IMR-90 (cell line): ENCODE data around the gene NRIP3. TPM values are rescaled to one million over a fixed set of nuclear protein-coding genes. Genes with fewer than 3 reads are reported as not detected.

Source experiments
- ATAC-seq: fragments of 200-7000 bp; cut with Tn5 transposase; 2 replicates; pipeline ENCODE4 v1.9.1; 2020; ENCODE audit warnings: low read depth, mild to moderate bottlenecking, moderate library complexity
- BruUV-seq: library from RNA; stranded (reverse); fragments of 400-500 nt; replicated peaks from 2 replicates; lab custom pipeline; 2021; lab: Mats Ljungman, UMichigan
- CTCF ChIA-PET: fragments of 300-600 bp; formaldehyde crosslinking; extraction: SDS; loops from one replicate; lab custom pipeline; 2021; ENCODE audit warnings: antibody characterized with exemption; lab: Yijun Ruan, JAX
- POLR2A ChIA-PET: fragments of 300-600 bp; sonication (Branson Sonifier 250); formaldehyde crosslinking; loops from one replicate; lab custom pipeline; 2022; ENCODE audit warnings: antibody characterized with exemption; ENCODE audit not compliant: unreplicated experiment; lab: Charles Lee
- DNase-seq: peaks from one replicate; pipeline ENCODE4 v3.0.0; 2013
- H2AFZ ChIP-seq: replicated peaks from 2 replicates; pipeline ENCODE3; 2013; ENCODE audit warnings: low read length, mild to moderate bottlenecking; ENCODE audit not compliant: poor library complexity
- H2AK5ac ChIP-seq: 2 replicates; pipeline ENCODE4 v1.6.1; 2013; ENCODE audit warnings: low read depth, low read length, inconsistent platforms
- H2AK9ac ChIP-seq: replicated peaks from 2 replicates; pipeline ENCODE3; 2013; ENCODE audit warnings: mild to moderate bottlenecking, low read depth, low read length, moderate library complexity; ENCODE audit not compliant: poor library complexity
- H2BK120ac ChIP-seq: 2 replicates; pipeline ENCODE4 v1.6.1; 2013; ENCODE audit warnings: low read depth, low read length, inconsistent platforms
- H2BK15ac ChIP-seq: 3 replicates; pipeline ENCODE4 v1.6.1; 2013; ENCODE audit warnings: low read depth, low read length, inconsistent platforms
- H2BK20ac ChIP-seq: 2 replicates; pipeline ENCODE4 v1.6.1; 2013; ENCODE audit warnings: low read depth, mild to moderate bottlenecking, inconsistent platforms, low read length, moderate library complexity
- H2BK5ac ChIP-seq: 2 replicates; pipeline ENCODE4 v1.6.1; 2013; ENCODE audit warnings: mild to moderate bottlenecking, low read depth, low read length, inconsistent platforms; ENCODE audit not compliant: poor library complexity, severe bottlenecking
- H3K14ac ChIP-seq: replicated peaks from 2 replicates; pipeline ENCODE4 v1.6.1; 2013; ENCODE audit warnings: low read depth, low read length, inconsistent platforms
- H3K18ac ChIP-seq: 2 replicates; pipeline ENCODE4 v1.6.1; 2013; ENCODE audit warnings: low read depth, low read length, control low read depth
- H3K23ac ChIP-seq: 2 replicates; pipeline ENCODE4 v1.6.1; 2013; ENCODE audit warnings: low read depth, low read length, inconsistent platforms
- H3K27ac ChIP-seq: 2 replicates; pipeline ENCODE4 v1.5.1; 2013; ENCODE audit warnings: mild to moderate bottlenecking, control low read depth, low read length; ENCODE audit not compliant: insufficient read depth
- H3K27me3 ChIP-seq: 2 replicates; pipeline ENCODE4 v1.6.1; 2013; ENCODE audit warnings: low read length; ENCODE audit not compliant: control insufficient read depth, insufficient read depth
- H3K36me3 ChIP-seq: 2 replicates; pipeline ENCODE4 v1.6.1; 2013; ENCODE audit warnings: low read length, mixed read lengths; ENCODE audit not compliant: control insufficient read depth, insufficient read depth
- H3K4ac ChIP-seq: 2 replicates; pipeline ENCODE4 v1.6.1; 2013; ENCODE audit warnings: low read depth, low read length, inconsistent platforms
- H3K4me1 ChIP-seq: 2 replicates; pipeline ENCODE4 v1.6.1; 2013; ENCODE audit warnings: low read length, mixed read lengths; ENCODE audit not compliant: control insufficient read depth, insufficient read depth
- H3K4me2 ChIP-seq: 2 replicates; pipeline ENCODE4 v1.6.1; 2013; ENCODE audit warnings: low read depth, mild to moderate bottlenecking, control low read depth, low read length, moderate library complexity
- H3K4me3 ChIP-seq: 2 replicates; pipeline ENCODE4 v1.5.1; 2013; ENCODE audit warnings: low read depth, mild to moderate bottlenecking, control low read depth, low read length, moderate library complexity; ENCODE audit not compliant: insufficient read depth
- H3K56ac ChIP-seq: 2 replicates; pipeline ENCODE4 v1.6.1; 2013; ENCODE audit warnings: low read length, inconsistent platforms; ENCODE audit not compliant: insufficient read depth; ENCODE audit errors: extremely low read depth
- H3K79me1 ChIP-seq, 2 experiments: 2 replicates each; pipeline ENCODE4 v1.6.1; 2013; ENCODE audit warnings: low read length in 2 of 2, inconsistent platforms in 1 of 2, low read depth in 1 of 2
- H3K9ac ChIP-seq: 2 replicates; pipeline ENCODE4 v1.6.1; 2013; ENCODE audit warnings: low read depth, low read length, control low read depth
- H3K9me1 ChIP-seq: 2 replicates; pipeline ENCODE4 v1.6.1; 2013; ENCODE audit warnings: low read length, inconsistent platforms; ENCODE audit not compliant: insufficient read depth
- H3K9me3 ChIP-seq: 2 replicates; pipeline ENCODE4 v1.6.1; 2013; ENCODE audit warnings: low read length; ENCODE audit not compliant: control insufficient read depth, insufficient read depth
- H4K20me1 ChIP-seq: 2 replicates; pipeline ENCODE4 v1.6.1; 2013; ENCODE audit warnings: low read length, inconsistent platforms; ENCODE audit not compliant: insufficient read depth
- H4K5ac ChIP-seq: 2 replicates; pipeline ENCODE4 v1.6.1; 2013; ENCODE audit warnings: mild to moderate bottlenecking, low read depth, low read length, control low read depth
- H4K8ac ChIP-seq, 2 experiments: 2 replicates each; pipeline ENCODE4 v1.6.1; 2013; ENCODE audit warnings: low read depth in 2 of 2, low read length in 2 of 2, control low read depth in 1 of 2, inconsistent platforms in 1 of 2
- H4K91ac ChIP-seq: 2 replicates; pipeline ENCODE4 v1.6.1; 2013; ENCODE audit warnings: low read depth, low read length, inconsistent platforms; ENCODE audit not compliant: insufficient read depth
- BHLHE40 ChIP-seq: fragments of 150-350 bp; IDR thresholded peaks from 2 replicates; pipeline ENCODE4 v1.6.1; 2016; ENCODE audit warnings: mild to moderate bottlenecking, low read depth, low read length
- CEBPB ChIP-seq: IDR thresholded peaks from 2 replicates; pipeline ENCODE4 v1.6.1; 2012; ENCODE audit warnings: low read depth, low read length, improper control_type of control experiment
- FOS ChIP-seq: fragments of 150-350 bp; IDR thresholded peaks from 2 replicates; pipeline ENCODE4 v1.6.1; 2016; ENCODE audit warnings: low read depth, low read length
- MAFK ChIP-seq: IDR thresholded peaks from 2 replicates; pipeline ENCODE4 v1.6.1; 2012; ENCODE audit warnings: low read depth, low read length, improper control_type of control experiment
- MAZ ChIP-seq: IDR thresholded peaks from 2 replicates; pipeline ENCODE4 v1.6.1; 2012; ENCODE audit warnings: low read depth, mild to moderate bottlenecking, low read length, improper control_type of control experiment, moderate library complexity, borderline replicate concordance
- MXI1 ChIP-seq: IDR thresholded peaks from 2 replicates; pipeline ENCODE4 v1.6.1; 2012; ENCODE audit warnings: low read depth, mild to moderate bottlenecking, low read length, moderate library complexity, borderline replicate concordance
- NFE2L2 ChIP-seq: fragments of 150-350 bp; IDR thresholded peaks from 2 replicates; pipeline ENCODE4 v1.6.1; 2016; ENCODE audit warnings: low read depth, mild to moderate bottlenecking, low read length
- RAD21 ChIP-seq: IDR thresholded peaks from 2 replicates; pipeline ENCODE4 v1.6.1; 2012; ENCODE audit warnings: low read length, improper control_type of control experiment
- RFX5 ChIP-seq: IDR thresholded peaks from 2 replicates; pipeline ENCODE4 v1.8.0; 2012; ENCODE audit warnings: low read depth, mild to moderate bottlenecking, low read length, moderate library complexity
- SMC3 ChIP-seq: fragments of 150-350 bp; IDR thresholded peaks from 2 replicates; pipeline ENCODE4 v1.6.1; 2016; ENCODE audit warnings: low read depth, mild to moderate bottlenecking, antibody characterized with exemption, low read length, moderate library complexity
- WGBS, 2 experiments: methylation state at CpG; one replicate each; pipeline versions ENCODE4 v1.1.5 to v1.1.7; 2013; ENCODE audit warnings: missing lambda C conversion rate in 2 of 2; ENCODE audit not compliant: insufficient read length in 1 of 2; ENCODE audit errors: extremely low coverage in 2 of 2; 5-methylcytosine and 5-hydroxymethylcytosine counted together
- dilution Hi-C: fragments of 300-500 bp; cut with HindIII; formaldehyde crosslinking; loops from one replicate; pipeline ENCODE4 v1.14.3; 2018; ENCODE audit warnings: low sequenced_read_pairs; ENCODE audit not compliant: unreplicated experiment
- in situ Hi-C: fragments of 300-500 bp; cut with MboI; formaldehyde crosslinking; loops from 3 replicates; pipeline ENCODE4 v1.14.3; 2019; ENCODE audit warnings: low sequenced_read_pairs, inconsistent platforms, mixed read lengths
- intact Hi-C: fragments of 100-400 bp; cut with micrococcal nuclease; formaldehyde crosslinking; loops from 2 replicates; pipeline ENCODE4 v1.10.0; 2022
- polyA plus RNA-seq, 3 experiments: library from polyadenylated mRNA; depleted of rRNA; stranded (reverse); fragments of >200 nt; gene quantifications; 2 replicates each; pipeline ENCODE4 v1.2.3, GENCODE V29; 2012; ENCODE audit warnings: low replicate concordance in 1 of 3
- total RNA-seq: library from RNA; depleted of rRNA; stranded (reverse); fragments of >200 nt; gene quantifications from 2 replicates; pipeline ENCODE4 v1.2.3, GENCODE V29; 2012
- TF ChIP-seq, protein P1 (sequence below): fragments of 150-350 bp; IDR thresholded peaks from 2 replicates; pipeline ENCODE4 v1.6.1; 2017; ENCODE audit warnings: mild to moderate bottlenecking, antibody characterized with exemption, low read length, low read depth
- TF ChIP-seq, protein P2 (sequence below): conservative IDR thresholded peaks from 2 replicates; pipeline ENCODE4 v1.5.1; 2012; ENCODE audit warnings: mild to moderate bottlenecking, low read depth, low read length, improper control_type of control experiment
- TF ChIP-seq, protein P3 (sequence below): fragments of 150-350 bp; IDR thresholded peaks from 2 replicates; pipeline ENCODE4 v1.6.1; 2016; ENCODE audit warnings: low read depth, mild to moderate bottlenecking, low read length, moderate library complexity, borderline replicate concordance

The NRIP3 gene
- total and polyA plus RNA-seq, 2 of the 4 experiments (the other 2 are of a cell fraction): 11.5 to 43.6 TPM

DNA sequence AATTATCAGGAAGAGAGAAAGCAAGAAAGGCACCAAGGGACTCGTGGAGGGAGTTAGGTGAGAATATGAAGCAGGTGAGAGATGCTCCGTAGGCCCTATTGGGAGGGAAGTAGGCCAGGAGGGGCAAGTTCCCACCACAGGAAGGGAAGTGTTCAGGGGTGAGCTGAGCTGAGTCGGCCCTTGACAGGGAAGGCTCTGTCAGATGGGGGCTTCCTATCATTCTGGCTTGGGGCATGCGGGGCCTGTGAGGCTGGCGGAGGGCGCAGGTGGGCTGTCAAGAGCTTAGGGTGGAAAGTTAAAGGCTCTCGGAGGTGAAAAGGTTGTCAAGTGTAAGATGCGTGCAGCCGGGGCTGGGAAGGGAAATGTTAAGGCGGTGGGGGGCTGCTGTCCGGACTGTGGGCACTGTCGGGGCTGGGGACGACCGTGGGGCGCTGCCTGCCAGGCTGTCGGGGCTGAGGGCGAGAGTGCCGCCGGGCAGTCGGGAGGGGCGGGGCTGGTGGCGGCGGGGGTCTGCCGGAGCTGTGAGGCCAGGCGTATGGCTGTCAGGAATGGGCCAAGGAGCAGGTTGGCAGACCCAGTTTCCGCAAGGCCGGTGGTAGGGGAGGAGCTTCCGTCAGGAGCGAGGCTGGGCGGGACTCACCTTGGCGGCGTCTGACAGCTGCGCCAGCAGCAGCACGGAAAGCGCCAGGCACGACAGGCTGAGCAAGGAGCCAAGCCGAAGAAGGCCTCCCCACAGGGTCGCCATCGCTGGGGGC is 40.1 kb downstream of the NRIP3 start:
- H3K27ac ChIP-seq: peak overlapping the region; percentile 60
- H3K9me1 ChIP-seq: 0 out of 2 replicates have a peak, but pooled peaks cover 4% of the 10 kb centered on the region
- no peak overlapping the region for H2BK15ac ChIP-seq
- ChIA-PET POLR2A (no interaction called here), CTCF (interaction anchor here (1.8 kb wide), 1 partner anchor 174 kb away, joined by 5 read pairs; no protein-coding TSS in a partner anchor)
- H3K4me3 ChIP-seq: peak overlapping the region; percentile 63
- H3K23ac ChIP-seq: peak overlapping the region; percentile 67
- peaks cover 24 to 55% of the 10 kb centered on the region in 2 experiments for H3K79me1 ChIP-seq
- peak overlapping the region; percentile 36; the same call in 1 of the 2 replicates for H2BK120ac ChIP-seq
- peak overlapping the region; percentile 98 for H2AK9ac ChIP-seq
- no peaks in the 10 kb centered on the region for H3K9me3 ChIP-seq
- H3K4me1 ChIP-seq: peaks cover 8% of the 10 kb centered on the region
- peak overlapping the region; percentile 5 for H4K5ac ChIP-seq
- no peak overlapping the region for H3K18ac ChIP-seq
- dilution Hi-C loops: no loop called here
- no peak overlapping the region for H2BK20ac ChIP-seq
- H3K9ac ChIP-seq: peak overlapping the region; percentile 26
- peak overlapping the region; percentile 17 for H3K4ac ChIP-seq
- H4K20me1 ChIP-seq: no peaks in the 10 kb centered on the region
- no TSS peak for BruUV-seq
- no peak overlapping the region for H3K56ac ChIP-seq
- H3K4me2 ChIP-seq: peak overlapping the region; percentile 73
- ATAC-seq: peak; percentile 53
- peak overlapping the region; percentile 12 for H2BK5ac ChIP-seq
- peak overlapping the region; percentile 98 for H2AFZ ChIP-seq
- H3K27me3 ChIP-seq: no peaks in the 10 kb centered on the region
- intact Hi-C loops: loop anchor here (1.0 to 5.0 kb wide), 2 partner anchors 91 to 174 kb away; no protein-coding TSS in a partner anchor
- DNase-seq: no peak
- TF ChIP-seq FOS (no peak), MXI1 (no peak), BHLHE40 (no peak), SMC3 (no peak), MAZ (no peak), NFE2L2 (no peak), RFX5 (no peak), MAFK (no peak), CEBPB (no peak), RAD21 (no peak)
- TF ChIP-seq, protein P1, sequence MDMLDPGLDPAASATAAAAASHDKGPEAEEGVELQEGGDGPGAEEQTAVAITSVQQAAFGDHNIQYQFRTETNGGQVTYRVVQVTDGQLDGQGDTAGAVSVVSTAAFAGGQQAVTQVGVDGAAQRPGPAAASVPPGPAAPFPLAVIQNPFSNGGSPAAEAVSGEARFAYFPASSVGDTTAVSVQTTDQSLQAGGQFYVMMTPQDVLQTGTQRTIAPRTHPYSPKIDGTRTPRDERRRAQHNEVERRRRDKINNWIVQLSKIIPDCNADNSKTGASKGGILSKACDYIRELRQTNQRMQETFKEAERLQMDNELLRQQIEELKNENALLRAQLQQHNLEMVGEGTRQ: no peak
- TF ChIP-seq, protein P2, sequence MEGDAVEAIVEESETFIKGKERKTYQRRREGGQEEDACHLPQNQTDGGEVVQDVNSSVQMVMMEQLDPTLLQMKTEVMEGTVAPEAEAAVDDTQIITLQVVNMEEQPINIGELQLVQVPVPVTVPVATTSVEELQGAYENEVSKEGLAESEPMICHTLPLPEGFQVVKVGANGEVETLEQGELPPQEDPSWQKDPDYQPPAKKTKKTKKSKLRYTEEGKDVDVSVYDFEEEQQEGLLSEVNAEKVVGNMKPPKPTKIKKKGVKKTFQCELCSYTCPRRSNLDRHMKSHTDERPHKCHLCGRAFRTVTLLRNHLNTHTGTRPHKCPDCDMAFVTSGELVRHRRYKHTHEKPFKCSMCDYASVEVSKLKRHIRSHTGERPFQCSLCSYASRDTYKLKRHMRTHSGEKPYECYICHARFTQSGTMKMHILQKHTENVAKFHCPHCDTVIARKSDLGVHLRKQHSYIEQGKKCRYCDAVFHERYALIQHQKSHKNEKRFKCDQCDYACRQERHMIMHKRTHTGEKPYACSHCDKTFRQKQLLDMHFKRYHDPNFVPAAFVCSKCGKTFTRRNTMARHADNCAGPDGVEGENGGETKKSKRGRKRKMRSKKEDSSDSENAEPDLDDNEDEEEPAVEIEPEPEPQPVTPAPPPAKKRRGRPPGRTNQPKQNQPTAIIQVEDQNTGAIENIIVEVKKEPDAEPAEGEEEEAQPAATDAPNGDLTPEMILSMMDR: no peak
- TF ChIP-seq, protein P3, sequence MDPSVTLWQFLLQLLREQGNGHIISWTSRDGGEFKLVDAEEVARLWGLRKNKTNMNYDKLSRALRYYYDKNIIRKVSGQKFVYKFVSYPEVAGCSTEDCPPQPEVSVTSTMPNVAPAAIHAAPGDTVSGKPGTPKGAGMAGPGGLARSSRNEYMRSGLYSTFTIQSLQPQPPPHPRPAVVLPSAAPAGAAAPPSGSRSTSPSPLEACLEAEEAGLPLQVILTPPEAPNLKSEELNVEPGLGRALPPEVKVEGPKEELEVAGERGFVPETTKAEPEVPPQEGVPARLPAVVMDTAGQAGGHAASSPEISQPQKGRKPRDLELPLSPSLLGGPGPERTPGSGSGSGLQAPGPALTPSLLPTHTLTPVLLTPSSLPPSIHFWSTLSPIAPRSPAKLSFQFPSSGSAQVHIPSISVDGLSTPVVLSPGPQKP: no peak
- peak overlapping the region; percentile 60; the same call in 1 of the 2 replicates for H2AK5ac ChIP-seq
- peak overlapping the region; percentile 23; the same call in 1 of the 2 replicates for H3K14ac ChIP-seq
- H4K91ac ChIP-seq: peak overlapping the region; percentile 39; the same call in 1 of the 2 replicates
- no peaks in the 10 kb centered on the region for H3K36me3 ChIP-seq
- peak overlapping the region; percentile 77 to 99; a peak in 2 of 4 replicates for H4K8ac ChIP-seq
- WGBS, 2 experiments: 4% methylated on average over 16 of the region's 39 CpGs; no CpG with 5 or more reads in 1 of the 2 experiments
- in situ Hi-C loops: loop anchor here (25.0 kb wide), 1 partner anchor 726 kb away; no protein-coding TSS in a partner anchor
